CD14-positive monocyte (primary cell): ENCODE measurements around the gene MCF2L2. TPM values are rescaled to one million over a fixed set of nuclear protein-coding genes. Genes with fewer than 3 reads are reported as not detected.

Experiments used
- DNase-seq, 3 donors: peaks; one replicate each; pipeline ENCODE4 v3.0.0-alpha.2; 2011 to 2022
- H2AFZ ChIP-seq: 2 replicates; pipeline ENCODE4 v1.6.0; 2012; ENCODE audit warnings: mild to moderate bottlenecking, low read depth, low read length, inconsistent platforms; ENCODE audit not compliant: insufficient read depth, poor library complexity, severe bottlenecking
- H3K27ac ChIP-seq, 2 donors: 1 replicate in 1 of 2; 2 replicates in 1 of 2; pipeline ENCODE4 v1.5.1; 2012 to 2013; ENCODE audit warnings: low read length in 2 of 2, control low read depth in 1 of 2, inconsistent platforms in 1 of 2, low read depth in 1 of 2, mild to moderate bottlenecking in 1 of 2
- H3K27me3 ChIP-seq, 2 donors: one replicate each; pipeline versions ENCODE4 v1.6.0 to v1.6.1; 2011 to 2013; ENCODE audit warnings: low read length in 2 of 2; ENCODE audit not compliant: control insufficient read depth in 2 of 2, insufficient read depth in 2 of 2
- H3K36me3 ChIP-seq, 2 donors: replicated peaks in 1 of 2; 1 replicate in 1 of 2; 2 replicates in 1 of 2; pipeline versions ENCODE4 v1.5.1 to v1.6.1; 2012 to 2013; ENCODE audit warnings: low read length in 2 of 2, control low read depth in 1 of 2, inconsistent platforms in 1 of 2, mild to moderate bottlenecking in 1 of 2; ENCODE audit not compliant: insufficient read depth in 2 of 2, control insufficient read depth in 1 of 2
- H3K4me1 ChIP-seq, 2 donors: 1 replicate in 1 of 2; 2 replicates in 1 of 2; pipeline versions ENCODE4 v1.5.1 to v1.6.1; 2012 to 2013; ENCODE audit warnings: low read length in 2 of 2, control low read depth in 1 of 2, inconsistent platforms in 1 of 2, mild to moderate bottlenecking in 1 of 2, moderate library complexity in 1 of 2; ENCODE audit not compliant: insufficient read depth in 2 of 2, control insufficient read depth in 1 of 2
- H3K4me2 ChIP-seq: replicated peaks from 2 replicates; pipeline ENCODE3; 2012; ENCODE audit warnings: low read length, moderate library complexity, mild to moderate bottlenecking; ENCODE audit not compliant: poor library complexity, severe bottlenecking; ENCODE audit errors: extremely low read depth
- H3K4me3 ChIP-seq, 3 experiments: fragments of 200-600 bp in 1 of 3; sonication (generic) in 1 of 3; replicated peaks in 1 of 3; 1 replicate in 2 of 3; 2 replicates in 1 of 3; pipeline ENCODE4 v1.5.1; 2011 to 2013; ENCODE audit warnings: low read length in 3 of 3, mild to moderate bottlenecking in 3 of 3, control low read depth in 2 of 3, low read depth in 2 of 3, inconsistent platforms in 1 of 3, moderate library complexity in 1 of 3
- H3K79me2 ChIP-seq: 2 replicates; pipeline ENCODE4 v1.6.0; 2012; ENCODE audit warnings: mild to moderate bottlenecking, control low read depth, inconsistent platforms, low read length, moderate library complexity; ENCODE audit not compliant: insufficient read depth
- H3K9ac ChIP-seq: 2 replicates; pipeline ENCODE4 v1.6.0; 2017; ENCODE audit warnings: low read length, mild to moderate bottlenecking; ENCODE audit not compliant: insufficient read depth, poor library complexity, severe bottlenecking
- H3K9me3 ChIP-seq, 2 donors: replicated peaks in 1 of 2; 1 replicate in 1 of 2; 2 replicates in 1 of 2; pipeline versions ENCODE4 v1.5.1 to v1.6.1; 2012 to 2013; ENCODE audit warnings: low read length in 2 of 2, control low read depth in 1 of 2; ENCODE audit not compliant: control insufficient read depth in 1 of 2, insufficient read depth in 1 of 2
- H4K20me1 ChIP-seq: 2 replicates; pipeline ENCODE4 v1.6.0; 2012; ENCODE audit warnings: mild to moderate bottlenecking, low read length, control low read depth, moderate library complexity; ENCODE audit not compliant: insufficient read depth
- H3K27ac Mint-ChIP-seq, 7 donors: one replicate each; pipeline ENCODE4 v1.8.0; 2020; ENCODE audit warnings: mild to moderate bottlenecking in 7 of 7, mixed read lengths in 7 of 7, moderate library complexity in 6 of 7, inconsistent platforms in 2 of 7
- H3K27me3 Mint-ChIP-seq, 3 donors: one replicate each; pipeline ENCODE4 v1.8.0; 2021 to 2022; ENCODE audit warnings: low read depth in 3 of 3, mild to moderate bottlenecking in 3 of 3, mixed read lengths in 3 of 3, moderate library complexity in 3 of 3, inconsistent platforms in 1 of 3
- H3K36me3 Mint-ChIP-seq, 2 donors: one replicate each; pipeline ENCODE4 v1.8.0; 2020; ENCODE audit warnings: mixed read lengths in 2 of 2, inconsistent platforms in 1 of 2, mild to moderate bottlenecking in 1 of 2
- H3K4me1 Mint-ChIP-seq: one replicate; pipeline ENCODE4 v1.8.0; 2020; ENCODE audit warnings: mild to moderate bottlenecking, mixed read lengths
- H3K4me3 Mint-ChIP-seq, 2 donors: one replicate each; pipeline ENCODE4 v1.8.0; 2020; ENCODE audit warnings: mild to moderate bottlenecking in 2 of 2, mixed read lengths in 2 of 2, moderate library complexity in 1 of 2
- H3K9me3 Mint-ChIP-seq, 7 donors: one replicate each; pipeline ENCODE4 v1.8.0; 2020 to 2022; ENCODE audit warnings: mixed read lengths in 7 of 7, mild to moderate bottlenecking in 6 of 7, moderate library complexity in 6 of 7, inconsistent platforms in 2 of 7
- WGBS: methylation state at CpG from one replicate; pipeline ENCODE4 v1.1.5; 2013; ENCODE audit warnings: missing lambda C conversion rate; ENCODE audit not compliant: insufficient coverage; 5-methylcytosine and 5-hydroxymethylcytosine counted together
- intact Hi-C, 2 donors: fragments of 100-400 bp; cut with micrococcal nuclease; formaldehyde crosslinking; loops; one replicate each; pipeline versions ENCODE4 v1.15.0 to v1.15.1; 2023
- polyA plus RNA-seq, 3 donors: library from polyadenylated mRNA; depleted of rRNA in 1 of 3; unstranded in 2 of 3; stranded (reverse) in 1 of 3; fragments of 300-500 nt in 2 of 3; fragments of >200 nt in 1 of 3; fragmentation: Illumina TruSeq in 2 of 3; gene quantifications; 1 replicate in 2 of 3; 2 replicates in 1 of 3; pipeline ENCODE4 v1.2.3, GENCODE V29; 2012 to 2021
- TF ChIP-seq, protein P1 (sequence below): fragments of 200-600 bp; IDR thresholded peaks from one replicate; pipeline ENCODE4 v1.8.0; 2022; ENCODE audit warnings: antibody characterized with exemption, mild to moderate bottlenecking

Gene MCF2L2
- polyA plus RNA-seq, 3 donors = 0.01 to 0.13 TPM; not detected in 1

DNA sequence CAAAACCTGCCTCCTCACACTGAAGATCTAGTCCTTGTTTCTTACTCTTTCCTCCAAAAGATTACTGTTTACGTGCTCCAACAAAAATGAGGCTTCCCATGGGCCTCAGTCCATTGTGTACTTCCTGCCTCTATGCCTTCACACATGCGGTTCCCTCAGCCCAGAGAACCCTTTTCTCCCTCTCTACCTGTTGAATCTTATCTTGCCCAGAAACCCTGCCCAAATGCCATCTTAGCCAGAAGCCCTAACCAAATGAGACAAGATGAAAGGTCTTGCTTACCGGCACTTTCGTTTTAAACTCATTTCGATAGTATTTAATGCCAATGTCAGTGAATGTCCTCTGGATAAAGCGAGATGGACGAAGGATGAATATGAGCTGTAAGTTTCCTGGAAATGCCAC lies 89.9 kb downstream of the MCF2L2 start:
- Histone ChIP-seq H2AFZ (no peak overlapping the region), H3K4me2 (no peak overlapping the region), H3K36me3 (no peaks in the 10 kb centered on the region), H3K4me1 (no peaks in the 10 kb centered on the region), H3K4me3 (no peak overlapping the region), H4K20me1 (no peaks in the 10 kb centered on the region), H3K27ac (no peak overlapping the region), H3K79me2 (no peaks in the 10 kb centered on the region), H3K27me3 (no peaks in the 10 kb centered on the region), H3K9me3 (no peaks in the 10 kb centered on the region), H3K9ac (no peak overlapping the region)
- 100% methylated on average over 7 of the region's 7 CpGs for WGBS
- Mint-ChIP-seq H3K36me3 (no peaks in the 10 kb centered on the region), H3K4me3 (no peak overlapping the region), H3K9me3 (no peaks in the 10 kb centered on the region), H3K4me1 (peaks cover 3% of the 10 kb centered on the region), H3K27ac (peak overlapping the region in 1 of 7 donors; percentile 4), H3K27me3 (peaks cover 0 to 2% (median 0%) of the 10 kb centered on the region in 3 donors)
- TF ChIP-seq, protein P1, sequence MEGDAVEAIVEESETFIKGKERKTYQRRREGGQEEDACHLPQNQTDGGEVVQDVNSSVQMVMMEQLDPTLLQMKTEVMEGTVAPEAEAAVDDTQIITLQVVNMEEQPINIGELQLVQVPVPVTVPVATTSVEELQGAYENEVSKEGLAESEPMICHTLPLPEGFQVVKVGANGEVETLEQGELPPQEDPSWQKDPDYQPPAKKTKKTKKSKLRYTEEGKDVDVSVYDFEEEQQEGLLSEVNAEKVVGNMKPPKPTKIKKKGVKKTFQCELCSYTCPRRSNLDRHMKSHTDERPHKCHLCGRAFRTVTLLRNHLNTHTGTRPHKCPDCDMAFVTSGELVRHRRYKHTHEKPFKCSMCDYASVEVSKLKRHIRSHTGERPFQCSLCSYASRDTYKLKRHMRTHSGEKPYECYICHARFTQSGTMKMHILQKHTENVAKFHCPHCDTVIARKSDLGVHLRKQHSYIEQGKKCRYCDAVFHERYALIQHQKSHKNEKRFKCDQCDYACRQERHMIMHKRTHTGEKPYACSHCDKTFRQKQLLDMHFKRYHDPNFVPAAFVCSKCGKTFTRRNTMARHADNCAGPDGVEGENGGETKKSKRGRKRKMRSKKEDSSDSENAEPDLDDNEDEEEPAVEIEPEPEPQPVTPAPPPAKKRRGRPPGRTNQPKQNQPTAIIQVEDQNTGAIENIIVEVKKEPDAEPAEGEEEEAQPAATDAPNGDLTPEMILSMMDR = no peak
- DNase-seq = no peak
- intact Hi-C loops = no loop called here

GRCh38 chr3:183332487-183332886 lies 95.9 kb downstream of the MCF2L2 start:
- Mint-ChIP-seq H3K27me3 (no peaks in the 10 kb centered on the region), H3K36me3 (no peaks in the 10 kb centered on the region), H3K27ac (no peak overlapping the region), H3K4me3 (no peak overlapping the region), H3K4me1 (peaks cover 4% of the 10 kb centered on the region), H3K9me3 (no peaks in the 10 kb centered on the region)
- no peaks in the 10 kb centered on the region for H3K79me2 ChIP-seq
- no peaks in the 10 kb centered on the region for H4K20me1 ChIP-seq
- H3K27me3 ChIP-seq = no peaks in the 10 kb centered on the region
- no peaks in the 10 kb centered on the region for H3K9me3 ChIP-seq
- H3K9ac ChIP-seq = no peak overlapping the region
- TF ChIP-seq, protein P1 = no peak
- no peaks in the 10 kb centered on the region for H3K36me3 ChIP-seq
- no peak overlapping the region for H3K4me2 ChIP-seq
- H3K4me1 ChIP-seq = no peaks in the 10 kb centered on the region
- no peak overlapping the region for H3K27ac ChIP-seq
- 100% methylated on average over 1 of the region's 8 CpGs for WGBS
- no peak overlapping the region for H3K4me3 ChIP-seq
- intact Hi-C loops = no loop called here
- no peak for DNase-seq
- no peak overlapping the region for H2AFZ ChIP-seq
